Amniotic stem cell (primary cell): ENCODE results near the gene PRDM12.
"Not testable (repeated sequence)": the region's sequence is repeated elsewhere in the genome, so short reads cannot be mapped to it uniquely, and the experiment has no call there.

Experiments
- DNase-seq: peaks from one replicate; lab custom pipeline; 2025; lab: John Stamatoyannopoulos, UW

The PRDM12 gene

DNA sequence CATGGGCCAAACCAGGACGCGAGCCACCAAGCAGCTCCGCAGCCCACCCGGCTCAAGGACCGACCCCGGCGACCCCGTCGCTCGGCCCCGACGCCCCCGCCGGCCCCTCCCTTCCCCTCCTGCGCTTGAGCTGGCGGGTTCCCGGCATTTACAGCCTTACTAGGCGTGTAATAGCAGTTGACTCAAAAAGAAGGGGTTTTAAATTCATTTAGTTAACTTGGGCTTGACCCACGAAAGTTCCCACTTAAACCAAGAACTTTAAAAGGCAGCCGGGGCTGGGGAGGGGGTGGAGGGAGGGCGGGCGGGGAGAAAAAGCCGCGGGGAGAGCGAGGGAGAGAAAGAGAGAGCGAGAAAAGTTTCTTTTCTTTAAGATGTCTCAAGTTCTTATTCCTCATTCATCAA, 636 bp downstream of the PRDM12 start:
- no peak for DNase-seq

DNA sequence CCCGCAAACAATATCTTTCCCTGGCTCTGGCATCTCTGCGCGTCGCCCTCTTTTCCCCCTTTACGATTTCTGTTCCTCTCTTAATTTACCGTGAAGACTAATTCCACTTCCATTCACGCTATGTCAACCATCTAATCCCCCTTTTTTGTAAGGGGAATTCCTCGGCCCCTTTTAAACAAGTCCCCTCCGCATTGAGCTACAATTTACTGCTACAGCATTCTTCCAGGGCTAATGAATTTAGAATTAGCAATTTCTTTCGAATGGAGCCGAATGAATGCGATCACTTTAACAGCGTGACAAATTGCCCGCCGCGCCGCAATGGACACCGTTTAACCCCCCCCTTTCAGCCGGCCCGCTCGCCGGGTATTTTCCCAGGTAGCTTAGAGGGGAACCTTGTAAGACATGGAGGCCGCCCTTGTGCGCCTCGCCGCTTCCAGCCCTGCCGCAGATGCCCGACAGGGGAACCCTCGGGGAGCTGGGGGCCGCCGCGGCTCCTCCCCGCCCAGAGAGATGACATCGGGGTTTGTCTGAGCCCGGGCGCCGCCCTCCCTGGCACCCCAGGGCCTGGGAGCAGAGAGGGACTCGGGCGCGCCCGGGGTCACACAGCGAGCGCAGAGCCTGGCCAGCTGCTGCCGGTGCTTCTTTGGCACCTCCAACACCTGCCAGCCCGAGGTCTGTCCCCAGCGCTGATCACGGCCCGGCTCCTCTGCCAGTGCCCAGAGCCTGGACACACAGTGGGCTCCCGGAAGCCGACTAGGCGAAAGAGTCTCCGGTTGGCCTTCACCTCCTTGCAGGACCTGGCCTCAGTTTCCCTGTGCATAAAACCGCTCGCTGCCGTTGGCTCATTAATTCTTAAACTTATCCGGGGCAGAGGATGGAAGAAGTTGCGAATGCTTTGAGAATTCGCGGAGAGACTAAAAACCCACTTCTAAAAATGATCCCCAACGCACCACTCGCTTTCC, 1.3 kb downstream of the PRDM12 start:
- no peak for DNase-seq

DNA sequence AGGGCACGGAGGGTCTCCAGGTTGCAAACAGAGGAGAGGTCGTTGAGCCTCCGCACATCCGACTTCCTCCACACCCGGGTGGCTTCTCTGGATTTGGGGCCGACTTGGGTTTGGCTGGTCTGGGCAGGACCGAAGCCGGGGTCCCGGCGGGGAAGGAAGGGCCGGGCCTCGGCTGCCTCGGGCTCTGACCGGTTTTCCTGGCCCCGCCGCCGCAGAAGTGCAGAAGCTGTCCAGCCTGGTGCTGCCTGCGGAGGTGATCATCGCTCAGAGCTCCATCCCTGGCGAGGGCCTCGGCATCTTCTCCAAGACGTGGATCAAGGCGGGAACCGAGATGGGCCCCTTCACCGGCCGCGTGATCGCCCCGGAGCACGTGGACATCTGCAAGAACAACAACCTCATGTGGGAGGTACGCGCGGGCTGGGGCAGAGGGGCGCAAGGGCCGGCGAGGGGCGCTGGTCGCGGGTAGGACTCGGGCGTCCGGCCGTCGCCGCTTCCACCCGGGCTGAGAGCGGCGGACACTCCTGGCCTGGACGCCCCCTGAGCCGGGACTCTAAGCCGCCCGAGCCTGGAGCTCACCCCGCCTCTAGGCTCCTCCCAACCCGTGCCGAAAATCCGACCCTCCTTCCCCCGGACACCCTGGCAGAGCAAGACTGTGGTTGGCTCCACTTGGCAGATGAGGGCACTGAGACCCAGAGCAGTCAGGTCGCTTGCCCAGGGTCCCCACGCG, 2.2 kb downstream of the PRDM12 start:
- DNase-seq = no peak

DNA sequence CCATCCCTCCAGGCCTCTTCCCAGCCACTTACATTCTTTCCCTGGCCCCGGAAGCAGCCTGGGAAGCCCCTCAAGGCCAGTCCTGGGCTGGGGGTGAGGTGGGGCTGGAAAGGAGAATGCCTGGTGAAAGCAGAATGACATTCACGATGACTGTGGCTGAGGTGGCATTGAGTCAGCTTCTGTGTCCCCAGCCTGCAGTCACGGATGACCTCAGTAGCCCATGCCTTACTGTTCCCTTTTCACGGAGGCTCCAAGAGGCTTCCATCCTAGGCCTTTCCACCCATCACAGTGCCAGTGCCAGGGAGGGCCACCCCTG, 2.7 kb downstream of the PRDM12 start:
- DNase-seq = no peak

DNA sequence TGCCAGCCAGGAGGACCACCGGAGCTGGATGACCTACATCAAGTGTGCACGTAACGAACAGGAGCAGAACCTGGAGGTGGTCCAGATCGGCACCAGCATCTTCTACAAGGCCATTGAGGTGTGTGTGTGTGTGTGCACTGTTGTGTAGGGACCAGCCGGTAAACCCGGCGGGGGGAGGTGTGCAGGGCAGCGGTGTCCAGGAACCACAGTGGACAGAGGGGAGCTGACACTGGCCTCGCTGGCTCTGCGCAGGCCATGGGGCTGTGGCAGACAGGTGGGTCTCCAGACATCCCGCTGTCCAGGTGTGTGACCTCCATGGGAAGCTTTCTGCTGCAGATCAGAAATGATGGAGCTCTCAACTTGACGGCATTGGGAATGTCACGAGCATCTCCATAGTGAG, 3.8 kb downstream of the PRDM12 start:
- DNase-seq = no peak

DNA sequence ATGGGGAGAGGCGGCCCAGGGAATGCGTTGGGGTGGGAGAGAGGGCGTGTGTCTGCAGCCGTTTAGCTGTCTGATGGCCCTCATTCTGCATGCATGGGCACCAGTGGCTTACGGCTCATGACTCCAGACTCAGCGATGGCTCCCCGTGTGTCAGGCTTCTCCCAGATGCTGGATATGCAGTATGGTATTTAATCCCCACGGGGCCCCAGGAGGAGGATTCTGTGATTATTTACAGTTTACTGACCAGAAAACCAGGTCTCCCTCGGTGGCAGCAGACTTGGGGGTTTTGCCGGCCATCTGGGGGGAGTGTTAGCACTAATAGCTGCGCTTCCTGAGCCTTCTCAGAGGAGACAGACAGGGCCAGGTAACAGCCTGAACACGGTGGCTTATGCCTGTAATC, 4.3 kb downstream of the PRDM12 start:
- no peak for DNase-seq

DNA sequence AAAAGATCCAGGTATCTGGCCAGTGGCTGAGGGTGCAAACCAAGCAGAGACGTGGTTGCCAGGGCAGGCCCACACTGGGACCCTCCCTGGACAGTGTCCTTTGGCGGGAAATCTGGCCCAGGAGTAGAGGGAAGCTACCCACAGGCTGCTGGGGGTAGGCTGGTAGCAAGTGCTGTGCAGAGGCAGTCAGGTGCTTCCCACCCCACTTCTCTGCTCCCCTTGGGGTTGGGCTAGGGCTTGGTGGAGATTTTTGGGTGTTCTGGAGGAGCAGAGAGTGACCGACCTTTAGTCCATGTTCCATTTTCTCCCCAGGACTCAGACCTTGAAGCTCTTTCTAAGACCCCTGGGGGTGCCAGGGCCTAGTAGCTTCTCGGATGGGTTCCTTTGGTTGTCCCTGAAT, 5.6 kb downstream of the PRDM12 start:
- DNase-seq = no peak

DNA sequence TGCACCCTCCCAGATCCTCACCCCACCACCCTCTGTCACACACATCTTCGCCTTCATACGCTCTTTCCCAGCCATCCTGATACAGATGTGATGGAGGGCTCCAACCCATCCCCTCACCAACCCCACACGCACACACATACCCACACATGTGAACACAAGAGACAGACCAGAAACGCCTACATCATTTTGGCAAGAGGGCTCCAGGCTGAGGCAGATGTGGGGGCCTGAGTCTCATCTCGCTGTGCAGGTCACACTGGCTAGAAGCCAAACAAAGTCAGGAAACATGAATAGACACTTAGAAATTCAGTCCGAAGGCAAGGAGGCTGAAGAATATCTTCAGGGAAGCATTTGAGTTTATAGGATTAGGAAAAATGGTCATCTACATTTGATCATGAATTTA, 6.2 kb downstream of the PRDM12 start:
- DNase-seq = no peak

DNA sequence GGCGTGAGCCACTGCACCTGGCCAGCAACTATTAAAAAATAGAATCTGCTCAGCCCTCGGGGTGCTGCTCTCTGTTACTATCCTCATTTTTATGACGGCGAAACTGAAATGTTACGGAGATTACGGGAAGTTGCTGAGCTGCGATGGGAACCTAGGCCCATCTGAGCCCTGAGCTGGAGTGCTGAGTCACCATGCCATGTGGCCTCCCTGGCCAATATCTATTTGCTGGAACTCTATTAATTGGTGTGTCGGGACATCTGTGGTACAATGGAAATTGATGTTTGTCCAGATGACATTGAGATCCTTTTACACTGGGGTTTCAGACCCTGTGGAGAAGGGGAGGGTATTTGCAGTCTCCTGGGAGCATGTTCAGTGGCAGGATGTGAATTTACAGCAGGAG, 8.1 kb downstream of the PRDM12 start:
- DNase-seq = no peak

DNA sequence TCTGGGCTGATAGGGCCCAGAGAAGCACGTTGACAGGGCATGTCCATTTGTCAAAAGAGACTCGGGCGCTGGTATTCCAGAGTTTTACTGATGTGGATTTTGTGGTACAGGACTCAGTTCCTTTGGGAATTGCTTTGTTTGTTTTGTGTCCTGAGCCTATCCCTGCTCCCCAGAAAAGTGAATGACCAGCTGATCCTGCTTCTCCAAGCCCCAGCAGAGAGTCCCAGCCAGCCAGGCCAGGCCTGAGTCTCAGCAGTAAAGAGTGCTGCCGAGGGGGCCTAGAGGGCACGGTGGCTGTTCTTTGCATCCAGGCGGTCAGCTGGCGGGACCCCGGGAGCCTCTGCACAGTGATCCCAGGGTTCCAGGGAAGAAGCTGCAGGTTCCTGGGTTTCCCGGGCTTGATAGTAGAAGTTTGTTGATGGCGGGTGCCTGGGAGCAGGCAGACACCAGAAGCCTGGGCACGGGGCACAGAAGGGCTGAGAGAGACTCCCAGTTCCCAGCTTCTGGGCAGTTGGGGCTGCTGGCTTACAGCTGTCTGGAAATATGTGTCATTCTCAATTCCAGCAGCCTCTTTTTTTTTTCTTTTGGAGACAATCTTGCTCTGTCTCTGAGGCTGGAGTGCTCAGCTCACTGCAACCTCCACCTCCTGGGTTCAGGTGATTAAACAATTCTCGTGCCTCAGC, 8.7 kb downstream of the PRDM12 start:
- DNase-seq = no peak

DNA sequence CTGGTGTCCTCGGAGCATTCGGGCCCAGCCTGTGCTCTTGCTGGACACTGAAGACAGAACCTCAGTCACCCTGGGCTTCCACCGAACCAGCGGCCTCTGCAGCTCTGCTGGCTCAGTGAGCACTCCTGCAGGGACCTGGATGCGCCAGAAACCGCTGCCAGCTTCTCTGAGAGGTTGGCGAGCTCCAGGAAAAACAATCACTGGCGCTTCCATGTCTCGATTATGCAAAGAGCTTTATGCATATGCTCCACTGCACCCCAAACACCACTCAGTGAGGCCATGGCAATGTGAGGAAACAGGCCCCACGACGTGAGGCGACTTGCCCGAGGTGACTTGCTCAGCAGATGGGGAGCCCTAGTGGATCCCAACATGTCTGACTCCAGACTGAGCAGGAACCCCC, 11.0 kb downstream of the PRDM12 start:
- DNase-seq = no peak

DNA sequence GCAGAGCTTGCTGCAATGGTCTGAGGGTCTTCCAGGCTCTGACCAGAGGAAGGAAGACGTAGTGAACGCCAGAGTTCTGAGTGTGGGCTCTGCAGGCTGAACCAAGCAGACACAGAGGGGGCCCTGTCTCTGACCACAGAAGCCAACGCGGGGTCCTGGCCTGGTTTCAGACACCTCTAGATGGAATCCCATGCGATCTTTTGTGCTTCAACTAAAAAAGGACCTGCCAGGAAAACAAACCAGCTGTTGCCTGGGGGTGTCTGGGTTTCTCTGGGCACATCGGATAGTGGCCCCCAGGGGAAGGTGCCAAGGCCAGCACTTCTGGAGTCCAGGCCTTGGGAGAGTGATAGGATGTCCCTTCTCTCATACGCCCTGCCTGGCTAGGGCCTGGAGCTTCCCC, 12.9 kb downstream of the PRDM12 start:
- DNase-seq = no peak

DNA sequence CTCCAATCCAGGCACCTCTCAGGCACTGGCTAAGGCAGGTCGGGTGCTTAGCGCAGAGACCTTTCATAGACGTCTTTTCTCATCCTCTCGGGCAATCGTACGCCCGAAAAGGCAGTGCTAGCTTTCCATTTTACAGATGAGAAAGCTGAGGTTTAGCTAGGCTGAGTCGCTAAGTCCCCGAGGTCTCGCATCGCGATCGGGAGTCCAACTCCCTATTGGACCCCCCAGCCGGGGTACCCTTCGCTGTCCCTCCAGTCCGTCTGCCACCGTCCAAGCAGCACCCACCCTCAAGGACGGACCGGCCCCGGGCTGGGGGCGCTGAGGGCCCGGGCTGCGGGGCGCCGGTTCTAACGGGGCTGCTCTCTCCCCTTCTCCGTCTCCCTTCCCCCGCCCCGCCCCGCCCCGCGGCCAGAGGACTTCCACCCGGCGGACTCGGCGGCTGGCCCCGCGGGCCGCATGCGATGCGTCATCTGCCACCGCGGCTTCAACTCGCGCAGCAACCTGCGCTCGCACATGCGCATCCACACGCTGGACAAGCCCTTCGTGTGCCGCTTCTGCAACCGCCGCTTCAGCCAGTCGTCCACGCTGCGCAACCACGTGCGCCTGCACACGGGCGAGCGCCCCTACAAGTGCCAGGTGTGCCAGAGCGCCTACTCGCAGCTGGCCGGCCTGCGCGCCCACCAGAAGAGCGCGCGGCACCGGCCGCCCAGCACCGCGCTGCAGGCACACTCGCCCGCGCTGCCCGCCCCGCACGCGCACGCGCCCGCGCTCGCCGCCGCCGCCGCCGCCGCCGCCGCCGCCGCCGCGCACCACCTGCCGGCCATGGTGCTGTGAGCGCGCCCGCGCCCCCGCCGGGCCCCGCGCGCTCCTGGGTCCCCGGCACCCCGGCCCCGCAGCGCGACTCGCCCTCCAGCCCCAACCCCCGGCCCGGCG, 16.7 kb downstream of the PRDM12 start:
- DNase-seq = peak; percentile 64

DNA sequence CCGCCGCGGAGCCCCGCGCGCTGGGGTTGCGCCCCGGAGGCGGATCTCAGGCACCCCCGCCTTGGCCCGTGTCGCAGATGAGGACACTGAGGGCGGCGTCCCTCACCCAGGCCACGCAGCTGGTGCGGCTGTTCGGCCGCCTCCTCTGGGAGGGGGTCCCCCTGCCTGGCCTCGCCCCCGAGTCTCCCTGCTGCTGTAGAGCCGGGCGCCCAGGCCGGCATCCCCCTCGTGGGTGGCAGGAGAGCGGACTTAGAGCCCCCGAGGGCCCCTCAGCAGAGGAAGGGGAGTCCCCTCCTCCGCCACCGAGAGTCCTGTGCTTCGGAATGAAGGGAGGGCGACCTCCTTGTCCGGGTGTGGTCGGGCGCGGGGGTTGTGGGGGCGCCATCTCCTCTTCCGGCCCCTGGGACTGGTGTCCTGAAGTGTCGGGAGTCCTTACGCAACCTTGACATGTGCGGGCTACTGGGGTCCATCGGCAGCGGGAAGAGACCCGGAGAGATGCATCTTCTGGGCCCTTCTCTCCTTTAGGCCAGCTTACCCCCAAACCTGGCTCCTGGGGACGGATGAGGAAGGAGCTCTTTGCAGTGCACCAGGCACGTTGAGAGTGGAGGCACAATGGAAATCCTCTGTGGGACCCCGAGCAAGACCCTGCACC, 17.5 kb downstream of the PRDM12 start:
- DNase-seq = no peak

DNA sequence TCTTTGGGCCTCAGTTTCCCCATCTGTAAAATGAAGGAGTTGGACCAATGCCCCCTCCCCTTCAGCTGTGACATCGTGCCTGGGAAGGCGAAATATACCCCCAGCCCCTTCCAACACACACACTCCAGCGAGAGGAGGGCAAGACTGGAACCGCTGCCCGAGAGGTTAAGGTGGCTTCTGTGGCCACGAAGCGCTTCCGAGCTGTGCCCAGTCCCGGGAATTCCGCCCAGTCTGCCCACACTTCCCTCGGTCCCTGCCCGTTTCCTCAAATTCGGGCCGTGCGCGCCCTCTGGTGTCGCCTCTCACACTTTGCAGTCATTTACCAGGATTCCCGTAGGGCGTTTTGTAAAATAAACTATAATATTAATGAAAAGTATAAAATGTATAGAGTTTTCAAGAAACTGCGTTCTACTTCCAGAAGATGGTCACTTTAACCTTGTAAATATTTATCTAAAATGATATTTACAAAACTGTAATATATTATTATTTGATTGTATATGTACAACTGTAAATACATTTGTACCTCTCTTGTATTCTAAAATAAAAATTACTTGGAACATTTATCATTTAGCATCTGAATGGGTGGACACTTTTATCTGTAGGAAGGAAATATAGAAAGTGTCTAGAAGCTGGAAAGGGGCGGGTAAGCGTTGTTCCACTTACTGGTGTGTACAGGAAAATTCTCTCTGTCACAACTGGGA, 18.2 kb downstream of the PRDM12 start:
- DNase-seq = peak; percentile 59

DNA sequence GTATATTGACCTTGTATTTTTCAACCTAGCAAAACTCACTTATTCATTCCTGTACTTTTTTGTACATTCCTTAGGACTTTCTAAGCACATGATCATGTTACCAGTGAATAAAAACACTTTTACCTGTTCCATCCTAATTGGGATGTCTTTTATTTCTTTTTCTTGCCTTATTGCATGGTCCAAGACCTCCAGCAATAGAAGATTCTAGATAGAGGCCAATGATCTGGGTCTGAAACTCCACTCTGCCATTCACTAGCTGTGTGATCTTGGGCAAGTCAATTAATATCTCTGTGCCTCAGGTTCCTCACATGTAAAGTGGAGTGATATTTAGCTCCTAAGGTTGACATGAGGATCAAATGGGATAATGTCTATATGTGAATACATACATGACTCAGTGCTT, 20.7 kb downstream of the PRDM12 start:
- DNase-seq = no peak

DNA sequence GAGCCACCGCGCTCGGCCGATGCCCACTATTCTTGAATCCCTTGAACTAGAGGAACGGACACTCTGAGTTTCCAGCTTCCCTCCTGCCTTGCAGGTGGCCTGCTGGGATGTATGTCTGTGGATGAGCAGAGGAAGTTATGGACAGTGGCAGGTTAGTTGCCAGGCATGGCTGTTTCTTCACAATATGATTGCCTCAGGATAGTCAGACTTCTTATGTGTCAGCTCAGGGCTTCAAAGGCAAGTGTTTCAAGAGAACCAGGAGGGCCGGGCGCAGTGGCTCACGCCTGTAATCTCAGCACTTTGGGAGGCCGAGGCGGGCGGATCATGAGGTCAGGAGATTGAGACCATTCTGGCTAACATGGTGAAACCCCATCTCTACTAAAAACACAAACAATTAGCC, 21.6 kb downstream of the PRDM12 start:
- not testable (repeated sequence) for DNase-seq

DNA sequence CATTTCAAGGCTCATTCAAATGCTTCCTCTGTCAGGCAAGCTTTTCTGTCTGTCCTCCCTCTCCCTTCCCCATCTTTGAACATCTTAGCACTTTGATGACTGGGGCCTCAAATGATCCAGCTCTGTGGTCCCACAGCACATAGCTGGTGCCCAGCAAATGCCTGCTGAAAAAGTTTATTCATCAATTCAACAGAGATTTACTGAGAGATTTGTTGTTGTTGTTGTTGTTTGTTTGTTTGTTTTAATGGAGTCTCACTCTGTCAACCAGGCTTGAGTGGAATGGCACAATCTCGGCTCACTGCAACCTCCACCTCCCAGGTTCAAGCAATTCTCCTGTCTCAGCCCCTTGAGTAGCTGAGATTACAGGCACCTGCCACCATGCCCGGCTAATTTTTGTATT, 23.2 kb downstream of the PRDM12 start:
- no peak for DNase-seq

DNA sequence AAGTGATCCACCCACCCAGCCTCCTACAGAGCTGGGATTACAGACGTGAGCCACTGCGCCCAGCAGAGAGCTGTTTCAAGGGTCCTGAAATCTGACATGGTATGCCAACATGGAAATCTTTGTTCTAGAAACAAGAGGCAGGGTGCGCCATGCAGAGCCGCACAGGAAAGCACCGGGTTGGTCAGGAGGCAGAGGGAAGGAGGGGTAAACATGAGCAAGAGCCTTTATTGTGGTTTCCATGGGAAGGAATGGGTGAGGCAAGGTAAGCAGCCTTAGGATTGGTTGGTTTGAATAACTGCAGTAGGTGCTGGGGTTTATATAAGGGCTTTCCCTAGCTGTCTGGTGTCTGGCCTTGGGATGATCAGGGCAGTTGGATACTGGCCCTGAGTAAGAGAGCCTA, 23.7 kb downstream of the PRDM12 start:
- no peak for DNase-seq

DNA sequence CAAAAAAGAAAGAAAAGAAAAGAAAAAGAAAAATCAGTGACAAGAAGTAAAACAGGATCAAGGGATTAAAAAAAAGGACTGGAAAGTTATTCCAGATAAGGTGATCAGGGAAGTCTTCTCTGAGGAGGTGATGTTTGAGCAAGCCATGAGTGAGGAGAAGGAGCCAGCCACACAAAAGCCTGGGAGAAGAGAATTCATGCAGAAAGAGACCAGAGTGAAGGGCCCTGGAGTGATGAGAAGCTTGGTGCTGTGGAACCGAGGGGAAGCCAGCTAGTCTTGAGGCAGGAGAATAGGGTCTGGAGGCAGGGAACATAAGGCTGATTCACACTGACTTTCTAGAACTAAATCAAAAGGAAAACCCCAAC, 25.2 kb downstream of the PRDM12 start:
- DNase-seq = no peak
